ENCODE data around the gene SLC35A5.

DNA sequence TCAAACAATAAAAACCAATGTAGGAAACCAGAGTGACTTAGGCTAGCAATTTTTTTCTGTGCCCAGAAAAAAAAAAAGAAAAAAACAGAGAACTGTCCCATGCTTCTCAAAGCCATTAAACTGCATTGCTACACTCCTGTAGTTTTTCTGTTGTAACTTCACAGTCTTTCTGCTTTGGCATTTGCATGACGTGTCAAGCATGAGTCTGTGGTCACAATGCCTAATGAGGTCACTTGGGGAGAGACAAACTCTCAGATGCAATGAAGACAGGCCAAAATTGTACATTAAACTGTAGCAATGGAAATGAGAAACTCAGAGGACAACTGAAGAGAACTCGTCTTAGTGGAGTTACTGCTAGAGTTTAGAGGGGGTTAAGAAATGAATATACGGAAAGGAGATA, 48.3 kb downstream of the SLC35A5 start:
- TF ChIP-seq GATA3 (IDR thresholded peaks at IDR 0.05; ENCODE audit: low read depth, low read length) (no peak), GATA2 (IDR thresholded peaks at IDR 0.05; ENCODE audit: low read depth, low read length) (no peak)

Measured in SH-SY5Y (cell line).